Neural cell (in vitro differentiated cells): Measurements from ENCODE around the gene EPC2.

Experiments used
- EP300 ChIP-seq: fragments of 450-650 bp; conservative IDR thresholded peaks from 2 replicates; pipeline ENCODE4 v1.6.1; 2014; ENCODE audit warnings: antibody characterized with exemption, mild to moderate bottlenecking, moderate library complexity; ENCODE audit not compliant: poor library complexity, severe bottlenecking
- EZH2 ChIP-seq: fragments of 200-600, 300-800 bp; shearing (Covaris generic), sonication (generic); IDR thresholded peaks from 2 replicates; pipeline ENCODE4 v1.6.1; 2014; ENCODE audit warnings: antibody characterized with exemption, low read length, borderline replicate concordance, mild to moderate bottlenecking; ENCODE audit not compliant: insufficient read depth, poor library complexity, severe bottlenecking
- MXI1 ChIP-seq: fragments of 450-650 bp; conservative IDR thresholded peaks from 2 replicates; pipeline ENCODE4 v1.6.1; 2014; ENCODE audit warnings: antibody characterized with exemption, mild to moderate bottlenecking; ENCODE audit not compliant: poor library complexity, severe bottlenecking
- POLR2AphosphoS5 ChIP-seq: IDR thresholded peaks from 2 replicates; pipeline ENCODE4 v1.6.1; 2012
- RAD21 ChIP-seq: fragments of 450-650 bp; conservative IDR thresholded peaks from 2 replicates; pipeline ENCODE4 v1.6.1; 2014; ENCODE audit warnings: antibody characterized with exemption, mild to moderate bottlenecking, moderate library complexity
- TAF1 ChIP-seq: IDR thresholded peaks from 2 replicates; pipeline ENCODE4 v1.6.1; 2012; ENCODE audit warnings: low read depth
- TF ChIP-seq, protein P1 (sequence below): fragments of 450-650 bp; IDR thresholded peaks from 2 replicates; pipeline ENCODE4 v1.5.1; 2014; ENCODE audit warnings: antibody characterized with exemption, mild to moderate bottlenecking, moderate library complexity; ENCODE audit not compliant: poor library complexity, severe bottlenecking
- TF ChIP-seq, protein P2 (sequence below): IDR thresholded peaks from 2 replicates; pipeline ENCODE4 v1.6.1; 2012; ENCODE audit warnings: borderline replicate concordance

- TF ChIP-seq, protein P1, sequence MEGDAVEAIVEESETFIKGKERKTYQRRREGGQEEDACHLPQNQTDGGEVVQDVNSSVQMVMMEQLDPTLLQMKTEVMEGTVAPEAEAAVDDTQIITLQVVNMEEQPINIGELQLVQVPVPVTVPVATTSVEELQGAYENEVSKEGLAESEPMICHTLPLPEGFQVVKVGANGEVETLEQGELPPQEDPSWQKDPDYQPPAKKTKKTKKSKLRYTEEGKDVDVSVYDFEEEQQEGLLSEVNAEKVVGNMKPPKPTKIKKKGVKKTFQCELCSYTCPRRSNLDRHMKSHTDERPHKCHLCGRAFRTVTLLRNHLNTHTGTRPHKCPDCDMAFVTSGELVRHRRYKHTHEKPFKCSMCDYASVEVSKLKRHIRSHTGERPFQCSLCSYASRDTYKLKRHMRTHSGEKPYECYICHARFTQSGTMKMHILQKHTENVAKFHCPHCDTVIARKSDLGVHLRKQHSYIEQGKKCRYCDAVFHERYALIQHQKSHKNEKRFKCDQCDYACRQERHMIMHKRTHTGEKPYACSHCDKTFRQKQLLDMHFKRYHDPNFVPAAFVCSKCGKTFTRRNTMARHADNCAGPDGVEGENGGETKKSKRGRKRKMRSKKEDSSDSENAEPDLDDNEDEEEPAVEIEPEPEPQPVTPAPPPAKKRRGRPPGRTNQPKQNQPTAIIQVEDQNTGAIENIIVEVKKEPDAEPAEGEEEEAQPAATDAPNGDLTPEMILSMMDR = no peak
- TF ChIP-seq EZH2 = no peak
- no peak for TF ChIP-seq TAF1
- TF ChIP-seq EP300 = no peak
- TF ChIP-seq POLR2AphosphoS5 = no peak
- TF ChIP-seq, protein P2, sequence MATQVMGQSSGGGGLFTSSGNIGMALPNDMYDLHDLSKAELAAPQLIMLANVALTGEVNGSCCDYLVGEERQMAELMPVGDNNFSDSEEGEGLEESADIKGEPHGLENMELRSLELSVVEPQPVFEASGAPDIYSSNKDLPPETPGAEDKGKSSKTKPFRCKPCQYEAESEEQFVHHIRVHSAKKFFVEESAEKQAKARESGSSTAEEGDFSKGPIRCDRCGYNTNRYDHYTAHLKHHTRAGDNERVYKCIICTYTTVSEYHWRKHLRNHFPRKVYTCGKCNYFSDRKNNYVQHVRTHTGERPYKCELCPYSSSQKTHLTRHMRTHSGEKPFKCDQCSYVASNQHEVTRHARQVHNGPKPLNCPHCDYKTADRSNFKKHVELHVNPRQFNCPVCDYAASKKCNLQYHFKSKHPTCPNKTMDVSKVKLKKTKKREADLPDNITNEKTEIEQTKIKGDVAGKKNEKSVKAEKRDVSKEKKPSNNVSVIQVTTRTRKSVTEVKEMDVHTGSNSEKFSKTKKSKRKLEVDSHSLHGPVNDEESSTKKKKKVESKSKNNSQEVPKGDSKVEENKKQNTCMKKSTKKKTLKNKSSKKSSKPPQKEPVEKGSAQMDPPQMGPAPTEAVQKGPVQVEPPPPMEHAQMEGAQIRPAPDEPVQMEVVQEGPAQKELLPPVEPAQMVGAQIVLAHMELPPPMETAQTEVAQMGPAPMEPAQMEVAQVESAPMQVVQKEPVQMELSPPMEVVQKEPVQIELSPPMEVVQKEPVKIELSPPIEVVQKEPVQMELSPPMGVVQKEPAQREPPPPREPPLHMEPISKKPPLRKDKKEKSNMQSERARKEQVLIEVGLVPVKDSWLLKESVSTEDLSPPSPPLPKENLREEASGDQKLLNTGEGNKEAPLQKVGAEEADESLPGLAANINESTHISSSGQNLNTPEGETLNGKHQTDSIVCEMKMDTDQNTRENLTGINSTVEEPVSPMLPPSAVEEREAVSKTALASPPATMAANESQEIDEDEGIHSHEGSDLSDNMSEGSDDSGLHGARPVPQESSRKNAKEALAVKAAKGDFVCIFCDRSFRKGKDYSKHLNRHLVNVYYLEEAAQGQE = no peak
- no peak for TF ChIP-seq RAD21
- TF ChIP-seq MXI1 = no peak
Observed at GRCh38 chr2:148716378-148716920, 71.9 kb downstream of the EPC2 start.
